HG02642 (cell line): ENCODE results near the gene KCNMA1.

Experiments used
- ATAC-seq: cut with Tn5 transposase; IDR thresholded peaks from one replicate; pipeline ENCODE4 v1.9.1; 2021; ENCODE audit warnings: mild to moderate bottlenecking; ENCODE audit not compliant: unreplicated experiment, poor library complexity

KCNMA1 gene

DNA sequence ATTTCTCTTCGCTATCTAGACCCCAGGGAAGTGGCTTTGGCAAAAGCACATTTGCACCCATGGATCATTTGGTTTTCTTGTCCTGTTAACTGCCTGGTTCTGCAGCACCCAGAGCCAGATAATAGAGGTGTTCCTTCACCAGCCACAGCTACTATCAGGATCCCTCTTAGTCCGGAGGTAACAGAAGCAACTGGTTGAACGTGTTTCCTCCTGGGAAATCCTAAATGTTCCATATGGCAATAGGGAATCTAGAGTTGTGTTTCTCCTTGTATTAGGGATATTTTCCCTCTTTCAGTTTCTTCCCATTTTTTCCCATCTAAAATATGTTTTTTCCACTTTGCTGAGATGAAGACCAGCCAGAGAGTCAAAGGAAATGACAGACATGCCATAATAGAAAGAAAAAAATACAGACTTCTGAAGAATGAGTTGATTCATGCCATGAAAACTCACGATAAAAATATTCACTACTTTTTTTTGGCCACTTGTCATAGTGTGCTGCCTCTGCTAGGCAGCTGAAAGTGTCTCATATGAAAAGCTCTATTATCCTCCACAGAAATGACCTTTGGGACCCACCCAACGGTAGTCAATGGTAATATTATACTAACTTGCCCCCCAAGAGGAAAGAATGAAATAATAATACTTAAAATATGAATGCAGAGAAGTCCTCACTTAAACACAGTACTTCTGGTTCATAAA lies 472.8 kb downstream of the KCNMA1 start:
- ATAC-seq, result no peak

- ATAC-seq, result no peak
Measured at GRCh38 chr10:77163670-77164348, 473.8 kb downstream of the KCNMA1 start.

DNA sequence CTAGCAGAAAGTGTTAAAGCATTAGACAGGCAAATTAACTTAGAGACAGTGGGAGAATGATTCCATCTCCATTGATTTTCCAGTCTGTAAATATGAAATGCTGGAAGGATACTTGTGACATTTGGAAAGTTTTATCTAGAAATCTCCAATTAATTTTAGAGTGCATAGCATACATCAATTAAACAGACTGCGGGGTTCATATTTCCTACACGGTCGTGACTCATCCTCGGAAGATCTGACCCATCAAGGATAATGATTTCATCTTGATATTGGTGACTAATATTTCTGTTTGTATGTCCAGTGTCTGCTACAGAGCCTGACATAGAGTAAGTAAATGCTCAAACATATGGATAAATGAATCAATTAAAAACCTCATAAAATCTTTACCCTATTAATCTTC lies 474.9 kb downstream of the KCNMA1 start:
- ATAC-seq, result no peak

DNA sequence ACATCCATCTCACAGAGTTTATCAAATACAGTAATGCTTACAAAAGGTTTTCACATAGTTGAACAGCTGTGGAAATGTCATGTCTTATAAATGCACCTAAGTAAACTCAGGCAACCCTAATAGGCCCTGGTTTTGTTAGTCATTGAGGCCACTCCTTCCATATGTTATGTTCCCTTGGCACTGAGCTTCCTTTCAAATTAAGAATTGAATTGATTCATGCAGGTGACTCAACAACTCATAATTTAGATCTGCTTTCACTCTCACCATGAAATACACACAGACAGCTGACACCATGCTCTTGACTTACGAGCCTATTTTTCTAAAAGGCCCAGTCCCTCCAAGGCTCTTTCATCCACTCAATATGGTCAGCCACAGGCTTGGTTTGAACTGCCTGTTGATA lies 476.9 kb downstream of the KCNMA1 start:
- ATAC-seq, result no peak

GRCh38 chr10:77159538-77160110 lies 478.0 kb downstream of the KCNMA1 start:
- ATAC-seq, result no peak

DNA sequence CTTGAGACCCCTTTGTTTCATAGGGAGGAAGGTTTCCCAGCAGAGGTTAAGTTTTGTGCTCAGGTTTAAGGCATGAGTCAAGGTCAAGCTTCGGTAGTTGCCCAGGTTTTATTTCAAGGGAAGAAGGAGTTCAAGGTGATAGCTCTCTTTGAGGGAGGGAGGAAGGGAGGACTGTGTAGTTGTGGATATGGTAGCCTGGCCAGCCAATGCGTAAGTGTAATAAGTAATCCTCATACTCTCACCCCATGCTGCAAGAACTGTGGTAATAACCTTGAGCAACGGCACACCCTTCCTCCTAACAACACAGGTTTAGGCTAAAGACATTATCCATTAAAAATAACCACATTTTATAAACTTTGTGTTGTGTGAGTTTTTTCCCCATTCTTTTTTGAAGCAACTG lies 478.9 kb downstream of the KCNMA1 start:
- no peak for ATAC-seq

- no peak for ATAC-seq
Measured at GRCh38 chr10:77157248-77158019, 480.2 kb downstream of the KCNMA1 start.

DNA sequence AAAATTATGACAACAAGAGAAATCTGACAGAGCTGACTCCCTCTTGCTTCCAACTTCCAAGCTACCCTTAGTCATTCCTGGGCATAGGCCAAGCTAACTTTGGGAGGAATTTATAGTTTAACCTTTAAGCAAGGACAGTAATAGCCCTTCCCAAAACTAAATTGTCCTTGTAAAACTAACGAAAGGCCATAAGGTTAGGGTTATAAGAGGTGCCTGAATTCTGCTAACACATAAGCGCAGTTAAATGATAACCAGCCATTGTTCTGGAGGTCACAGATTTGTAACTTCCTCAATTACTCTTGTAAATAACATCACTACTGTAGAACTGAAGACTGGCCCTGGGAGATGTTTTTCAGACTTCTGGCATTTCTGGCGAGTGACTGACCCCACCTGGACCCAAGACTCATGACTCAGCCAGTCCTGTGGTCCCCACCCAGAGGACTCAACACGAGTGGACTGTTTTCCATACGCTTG lies 481.2 kb downstream of the KCNMA1 start:
- ATAC-seq, result no peak

GRCh38 chr10:77152256-77152655 lies 485.4 kb downstream of the KCNMA1 start:
- no peak for ATAC-seq

- ATAC-seq, result no peak
Measured at GRCh38 chr10:77151408-77151807, 486.2 kb downstream of the KCNMA1 start.

- no peak for ATAC-seq
Measured at GRCh38 chr10:77149706-77150105, 487.9 kb downstream of the KCNMA1 start.

- no peak for ATAC-seq
Measured at GRCh38 chr10:77149001-77149400, 488.6 kb downstream of the KCNMA1 start.

DNA sequence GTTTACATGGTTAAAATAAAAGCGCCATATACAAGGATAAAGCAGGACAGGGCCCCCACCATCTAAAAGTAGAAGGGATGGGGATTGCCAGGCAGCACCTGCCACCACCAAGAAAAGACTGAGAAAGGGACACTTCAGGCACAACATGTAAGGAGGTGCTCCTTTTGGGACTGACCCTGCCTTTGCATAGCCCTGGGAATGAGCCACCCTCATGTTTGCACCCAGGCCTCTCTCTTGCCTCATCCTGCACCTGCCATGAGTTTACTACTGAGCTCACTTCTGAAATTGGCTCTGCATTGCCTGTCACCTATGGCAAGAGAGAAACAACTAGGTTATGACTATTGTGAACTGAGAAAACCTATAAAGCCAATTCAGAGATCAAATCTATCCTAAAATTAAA lies 489.7 kb downstream of the KCNMA1 start:
- no peak for ATAC-seq

DNA sequence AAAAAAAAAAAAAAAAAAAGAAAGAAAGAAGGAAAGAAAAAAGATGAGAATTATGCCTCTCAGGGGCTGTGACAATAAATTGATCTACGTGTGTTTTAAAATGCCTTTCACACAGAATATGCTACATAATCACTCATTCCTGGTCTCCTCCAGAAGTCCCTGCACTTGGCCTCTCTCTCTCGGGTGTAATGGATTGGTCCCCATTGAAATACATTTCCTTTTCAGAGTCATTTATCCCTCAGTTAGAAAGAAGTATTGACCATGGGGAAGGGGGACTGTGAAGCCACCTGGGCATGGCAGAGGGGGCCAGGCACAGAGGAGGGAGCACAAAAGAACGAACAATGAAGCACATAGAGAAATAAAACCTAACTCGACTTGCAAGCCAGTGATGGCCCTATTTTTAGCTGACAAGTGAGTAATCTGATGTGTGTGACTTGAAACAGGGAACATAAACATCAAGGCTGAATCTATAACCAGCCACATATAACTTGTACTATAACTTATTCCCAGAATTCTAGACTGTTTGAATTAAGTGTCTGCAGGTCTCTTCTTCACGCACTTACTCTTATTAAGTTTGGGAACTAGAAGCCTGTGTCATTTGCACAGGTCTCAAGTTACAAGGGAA lies 490.8 kb downstream of the KCNMA1 start:
- ATAC-seq, result no peak

GRCh38 chr10:77144656-77145055 lies 493.0 kb downstream of the KCNMA1 start:
- no peak for ATAC-seq

GRCh38 chr10:77139252-77140160 lies 498.1 kb downstream of the KCNMA1 start:
- ATAC-seq, result no peak

DNA sequence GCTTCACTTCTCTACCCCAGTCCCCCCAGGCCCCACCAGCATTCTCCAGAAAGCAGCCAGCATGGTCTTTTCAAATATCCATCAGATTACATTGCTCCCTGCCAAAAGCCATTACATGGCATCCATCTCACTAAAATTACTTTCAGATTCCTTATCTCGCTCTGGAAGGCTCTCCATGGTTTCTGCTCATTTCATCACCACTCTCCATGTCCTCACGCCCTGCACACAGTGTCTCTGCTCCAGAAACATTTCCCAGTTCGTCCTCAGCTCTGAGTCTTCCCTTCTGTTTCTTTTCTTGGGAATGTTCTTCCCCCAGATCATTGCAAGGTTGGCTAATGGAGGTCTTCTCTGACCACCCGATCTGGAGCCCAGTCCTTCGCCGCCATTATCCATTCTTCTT lies 499.1 kb downstream of the KCNMA1 start:
- ATAC-seq, result no peak

DNA sequence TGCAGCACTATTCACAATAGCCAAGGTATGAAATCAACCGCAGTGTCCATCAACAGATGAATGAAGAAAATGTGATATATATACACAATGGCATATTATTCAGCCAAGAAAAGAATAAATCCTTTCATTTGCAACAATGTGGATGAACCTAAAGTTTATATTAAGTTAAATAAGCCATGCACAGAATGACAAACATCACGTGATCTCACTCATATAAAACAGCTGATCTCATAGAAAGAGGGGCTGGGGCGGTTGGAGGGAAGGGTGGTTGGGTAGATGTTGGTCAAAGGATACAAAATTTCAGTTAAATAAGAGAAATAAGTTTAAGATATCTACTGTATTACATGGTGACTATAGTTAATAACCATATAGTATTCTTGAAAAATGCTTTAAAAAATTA lies 502.1 kb downstream of the KCNMA1 start:
- ATAC-seq, result no peak

GRCh38 chr10:77131214-77131613 lies 506.4 kb downstream of the KCNMA1 start:
- ATAC-seq, result no peak
